Stomach smooth muscle (tissue), 2 donors: ENCODE results near the gene RAB38.
A peak's percentile ranks its signal among the peaks of the same experiment; 100 is the strongest.

Experiments
- H3K27ac ChIP-seq: one replicate; pipeline ENCODE4 v1.7.0; 2013; ENCODE audit warnings: mild to moderate bottlenecking, low read length, inconsistent platforms
- H3K27me3 ChIP-seq, 2 donors: one replicate each; pipeline ENCODE4 v1.7.0; 2013; ENCODE audit warnings: low read length in 2 of 2; ENCODE audit not compliant: insufficient read depth in 2 of 2, control insufficient read depth in 1 of 2
- H3K36me3 ChIP-seq, 2 donors: one replicate each; pipeline ENCODE4 v1.7.0; 2013; ENCODE audit warnings: low read length in 2 of 2; ENCODE audit not compliant: control insufficient read depth in 2 of 2, insufficient read depth in 2 of 2
- H3K4me1 ChIP-seq: one replicate; pipeline ENCODE4 v1.7.0; 2013; ENCODE audit warnings: low read length; ENCODE audit not compliant: control insufficient read depth, insufficient read depth
- H3K4me3 ChIP-seq, 2 donors: one replicate each; pipeline ENCODE4 v1.7.0; 2013; ENCODE audit warnings: low read length in 2 of 2
- H3K9ac ChIP-seq, 2 donors: one replicate each; pipeline ENCODE4 v1.7.0; 2013; ENCODE audit warnings: low read length in 2 of 2, mild to moderate bottlenecking in 1 of 2
- H3K9me3 ChIP-seq, 2 donors: one replicate each; pipeline ENCODE4 v1.7.0; 2013; ENCODE audit warnings: low read length in 2 of 2; ENCODE audit not compliant: control insufficient read depth in 2 of 2
- donor health status: healthy.
- donor health status: Pancreatic carcinoma.

RAB38 gene

DNA sequence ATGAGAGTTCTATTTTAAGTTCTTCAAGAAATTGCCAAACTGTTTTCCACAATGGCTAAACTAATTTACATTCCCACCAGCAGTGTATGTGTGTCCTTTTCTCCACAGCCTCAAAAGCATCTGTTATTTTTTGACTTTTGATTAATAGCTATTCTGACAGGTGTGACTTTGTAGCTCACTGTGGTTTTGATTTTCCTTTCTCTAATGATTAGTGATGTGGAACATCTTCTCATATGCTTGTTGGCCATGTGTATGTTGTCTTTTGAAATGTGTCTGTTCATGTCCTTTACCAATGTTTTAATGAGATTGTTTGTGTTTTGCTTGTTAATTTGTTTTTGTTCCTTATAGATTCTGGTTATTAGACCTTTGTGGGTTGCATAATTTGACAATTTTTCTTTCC is 18.0 kb upstream of the RAB38 start:
- no peak overlapping the region for H3K9ac ChIP-seq
- no peak overlapping the region for H3K27ac ChIP-seq
- no peak overlapping the region for H3K4me3 ChIP-seq
- H3K27me3 ChIP-seq, result no peaks in the 10 kb centered on the region
- peaks cover 0 to 3% of the 10 kb centered on the region in 2 donors for H3K9me3 ChIP-seq
- H3K36me3 ChIP-seq, result no peaks in the 10 kb centered on the region
- H3K4me1 ChIP-seq, result no peaks in the 10 kb centered on the region

DNA sequence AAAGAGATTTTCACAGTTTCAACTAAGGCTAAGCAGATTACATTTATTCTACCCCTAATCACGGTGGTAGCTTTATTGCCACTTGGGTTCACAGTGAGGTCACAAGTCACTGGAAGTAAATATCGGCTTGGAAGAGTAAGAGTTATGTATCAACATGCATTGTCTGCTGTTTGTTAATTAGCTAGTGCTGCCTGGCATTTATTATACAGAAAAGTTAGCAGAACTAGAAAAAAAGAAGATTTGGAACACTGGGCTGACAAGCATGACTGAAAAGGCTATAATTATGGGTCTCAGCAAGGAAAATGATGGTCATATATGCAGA is 13.7 kb upstream of the RAB38 start:
- Histone ChIP-seq H3K9me3 (no peaks in the 10 kb centered on the region), H3K36me3 (no peaks in the 10 kb centered on the region), H3K4me3 (no peak overlapping the region), H3K9ac (no peak overlapping the region), H3K4me1 (no peaks in the 10 kb centered on the region), H3K27ac (no peak overlapping the region), H3K27me3 (no peaks in the 10 kb centered on the region)

DNA sequence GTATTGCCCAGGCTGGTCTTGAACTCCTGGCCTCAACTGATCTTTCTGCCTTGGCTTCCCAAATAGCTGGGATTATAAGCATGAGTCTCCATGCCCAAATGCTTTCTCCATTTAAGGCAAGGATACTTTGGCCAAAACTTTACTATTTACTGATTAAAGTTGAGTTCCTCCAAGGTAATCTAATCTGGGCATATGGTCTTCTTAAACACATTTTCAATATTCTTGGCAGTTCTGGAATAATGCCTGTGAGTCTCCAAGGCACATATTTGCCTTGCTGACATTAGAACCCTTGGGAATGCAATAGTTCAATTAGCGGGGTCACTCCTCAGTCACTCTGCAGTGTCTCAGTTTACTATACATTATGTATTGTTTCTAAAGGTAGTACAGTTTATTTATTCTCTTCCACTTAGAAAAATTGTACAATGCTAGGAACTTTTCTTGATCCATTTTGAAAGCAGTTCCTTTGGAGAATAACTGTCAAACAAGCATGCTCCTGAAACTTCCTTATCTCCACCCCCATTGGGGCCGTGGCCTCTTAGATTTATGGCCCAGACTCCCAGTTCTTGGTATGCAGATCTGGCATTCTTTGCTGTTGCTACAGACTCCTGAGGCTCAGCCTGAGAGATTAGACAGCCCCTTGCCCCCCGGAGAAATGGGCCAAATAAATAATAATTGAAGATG is 13.1 kb upstream of the RAB38 start:
- H3K9ac ChIP-seq, result no peak overlapping the region
- no peak overlapping the region for H3K27ac ChIP-seq
- no peaks in the 10 kb centered on the region for H3K4me1 ChIP-seq
- H3K27me3 ChIP-seq, result no peaks in the 10 kb centered on the region
- no peak overlapping the region for H3K4me3 ChIP-seq
- no peaks in the 10 kb centered on the region for H3K9me3 ChIP-seq
- H3K36me3 ChIP-seq, result no peaks in the 10 kb centered on the region

DNA sequence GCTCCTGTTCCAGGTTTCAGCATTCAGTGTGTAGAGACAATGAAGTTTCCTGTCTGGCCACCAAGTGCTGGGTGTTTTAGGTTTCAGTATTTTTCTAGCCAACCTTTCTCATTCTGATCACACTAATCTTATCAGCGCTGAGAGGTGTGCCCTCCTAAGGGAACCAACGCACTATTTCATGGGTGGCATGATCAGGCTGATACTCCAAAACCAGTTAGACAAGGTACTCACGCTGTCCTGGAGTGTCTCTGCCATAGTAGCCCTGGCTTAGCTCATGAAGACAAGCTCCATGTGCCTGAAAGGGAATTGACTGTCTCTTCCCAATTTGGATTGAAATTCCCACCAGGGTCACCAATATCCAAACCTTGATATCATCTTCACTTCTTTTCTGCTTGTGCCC is 8.0 kb upstream of the RAB38 start:
- Histone ChIP-seq H3K36me3 (no peaks in the 10 kb centered on the region), H3K9ac (no peak overlapping the region), H3K27me3 (no peaks in the 10 kb centered on the region), H3K9me3 (no peaks in the 10 kb centered on the region), H3K4me1 (no peaks in the 10 kb centered on the region), H3K27ac (no peak overlapping the region), H3K4me3 (no peak overlapping the region)

DNA sequence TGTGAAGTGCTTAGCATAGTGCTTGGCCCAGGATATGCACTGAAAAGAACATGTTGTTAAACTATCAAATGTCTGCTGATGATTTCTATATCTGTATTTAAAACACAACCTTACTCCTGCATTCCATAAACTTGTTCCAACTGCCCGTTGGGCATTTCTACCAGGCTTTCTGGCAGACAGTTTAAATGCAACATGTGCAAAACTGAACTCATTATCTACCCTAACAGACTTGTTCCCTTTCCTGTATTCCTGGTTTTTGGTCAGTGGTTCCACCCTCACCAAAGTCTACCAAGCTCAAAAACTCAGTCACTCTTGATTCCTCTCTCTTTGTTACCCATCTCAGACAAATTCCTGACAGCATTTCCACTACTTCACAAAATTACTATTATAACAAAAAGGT is 6.5 kb upstream of the RAB38 start:
- H3K9ac ChIP-seq, result no peak overlapping the region
- no peak overlapping the region for H3K4me3 ChIP-seq
- no peaks in the 10 kb centered on the region for H3K4me1 ChIP-seq
- H3K36me3 ChIP-seq, result no peaks in the 10 kb centered on the region
- H3K27me3 ChIP-seq, result no peaks in the 10 kb centered on the region
- H3K9me3 ChIP-seq, result no peaks in the 10 kb centered on the region
- no peak overlapping the region for H3K27ac ChIP-seq

DNA sequence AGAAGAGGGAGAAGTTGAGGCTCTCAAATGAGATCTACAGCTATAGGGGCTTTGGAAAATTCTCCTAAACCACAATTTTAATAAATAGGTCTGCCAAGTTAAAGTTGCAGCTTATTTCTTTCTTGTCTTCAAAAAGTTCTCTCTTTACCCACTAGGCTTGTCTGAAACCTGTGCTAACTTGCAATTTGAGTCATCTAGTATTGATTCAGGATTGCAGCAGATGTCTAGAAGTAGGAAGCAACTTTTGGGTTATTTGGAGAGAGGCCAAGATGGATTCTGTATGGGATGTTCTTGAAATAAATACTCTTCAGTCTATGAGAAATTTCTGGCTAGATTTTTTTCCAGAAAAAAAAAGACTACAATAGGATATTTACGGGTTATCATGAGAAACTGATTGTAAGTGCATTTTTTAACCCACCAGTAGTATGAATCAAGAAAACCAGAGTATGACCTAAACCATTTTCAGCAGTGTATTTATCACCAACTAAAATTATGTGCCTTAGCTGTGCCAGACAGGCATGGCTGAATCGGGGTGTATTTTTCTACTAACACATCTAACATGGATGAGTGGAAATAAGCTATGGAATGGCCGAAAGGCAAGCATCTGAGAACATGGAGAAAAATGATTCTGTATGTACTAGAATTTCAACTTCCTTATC is 4.9 kb upstream of the RAB38 start:
- Histone ChIP-seq H3K9me3 (no peaks in the 10 kb centered on the region), H3K27ac (no peak overlapping the region), H3K36me3 (no peaks in the 10 kb centered on the region), H3K4me3 (no peak overlapping the region), H3K4me1 (peaks cover 3% of the 10 kb centered on the region), H3K27me3 (no peaks in the 10 kb centered on the region), H3K9ac (no peak overlapping the region)

DNA sequence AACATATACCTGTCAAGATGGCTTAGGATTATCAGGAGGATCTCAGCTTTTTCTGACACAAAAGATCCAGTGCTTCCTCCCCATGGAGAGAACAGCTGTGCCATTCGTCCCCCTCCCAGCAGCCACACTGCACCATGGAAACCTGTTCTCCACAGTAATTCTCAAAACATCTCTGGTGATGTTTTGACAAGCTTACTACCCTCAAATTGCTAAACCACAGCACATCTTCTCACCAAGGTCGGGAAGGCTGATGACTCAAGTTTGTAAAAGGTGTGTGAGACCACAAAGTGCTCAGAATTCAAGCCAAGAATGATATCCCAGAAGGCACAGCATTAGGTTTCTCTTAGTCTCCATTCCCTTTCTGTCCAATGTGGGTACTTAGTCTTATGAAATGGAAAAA is 3.9 kb upstream of the RAB38 start:
- H3K27ac ChIP-seq, result no peak overlapping the region
- no peak overlapping the region for H3K9ac ChIP-seq
- no peaks in the 10 kb centered on the region for H3K36me3 ChIP-seq
- peaks cover 8% of the 10 kb centered on the region for H3K4me1 ChIP-seq
- no peaks in the 10 kb centered on the region for H3K9me3 ChIP-seq
- H3K4me3 ChIP-seq, result no peak overlapping the region
- H3K27me3 ChIP-seq, result no peaks in the 10 kb centered on the region

DNA sequence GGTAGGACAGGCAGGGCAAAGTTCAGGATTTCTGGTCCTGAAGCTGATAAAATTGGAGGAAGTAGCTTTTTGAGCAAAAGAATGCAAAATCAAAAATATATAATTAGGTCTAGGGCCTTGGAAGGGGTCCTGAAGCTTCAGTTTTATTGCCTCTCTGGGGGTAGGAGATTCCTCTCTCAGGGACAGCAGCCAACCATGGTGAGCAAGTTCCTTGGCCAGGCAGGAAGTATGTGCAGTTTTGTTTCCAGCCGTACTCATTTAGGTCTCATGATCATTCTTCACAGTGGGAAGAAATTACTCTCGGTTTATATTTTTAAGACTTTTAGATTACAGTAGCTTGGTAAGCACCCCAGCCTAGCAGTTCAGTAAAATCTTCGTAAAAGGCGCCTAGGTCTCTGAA is 2.9 kb upstream of the RAB38 start:
- Histone ChIP-seq H3K9me3 (no peaks in the 10 kb centered on the region), H3K27me3 (no peaks in the 10 kb centered on the region), H3K4me1 (peaks cover 8% of the 10 kb centered on the region), H3K9ac (no peak overlapping the region), H3K27ac (no peak overlapping the region), H3K4me3 (no peak overlapping the region), H3K36me3 (no peaks in the 10 kb centered on the region)

DNA sequence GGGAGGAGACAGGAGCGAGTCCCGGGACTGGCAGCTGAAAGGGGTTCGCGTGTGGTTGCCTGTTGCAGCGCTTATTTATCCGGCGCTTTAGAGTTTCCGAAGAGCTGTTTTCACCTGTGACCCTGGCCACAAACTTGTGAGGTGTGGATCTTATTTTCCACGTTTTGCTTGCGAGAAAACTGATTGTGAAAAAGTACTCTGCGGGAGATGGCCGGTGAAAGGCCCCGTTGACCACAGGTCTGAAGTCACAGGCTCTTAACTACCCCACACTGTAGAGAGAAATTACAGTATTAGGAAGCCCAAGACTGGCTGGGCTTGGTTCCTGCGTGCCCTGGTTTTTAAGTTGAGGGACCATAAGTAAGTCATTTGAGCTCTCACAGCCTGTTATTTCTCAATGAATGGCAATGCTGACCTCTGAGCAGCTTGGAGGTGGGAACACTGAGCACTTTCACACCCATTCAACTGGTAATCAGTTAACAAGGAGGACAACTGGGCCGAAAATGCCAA is 379 bp upstream of the RAB38 start:
- no peak overlapping the region for H3K27ac ChIP-seq
- H3K27me3 ChIP-seq, result no peaks in the 10 kb centered on the region
- H3K9me3 ChIP-seq, result no peaks in the 10 kb centered on the region
- H3K36me3 ChIP-seq, result no peaks in the 10 kb centered on the region
- peak overlapping the region; percentile 38 to 81 for H3K4me3 ChIP-seq
- H3K9ac ChIP-seq, result peak overlapping the region in 1 of 2 donors; percentile 18
- peaks cover 8% of the 10 kb centered on the region for H3K4me1 ChIP-seq

DNA sequence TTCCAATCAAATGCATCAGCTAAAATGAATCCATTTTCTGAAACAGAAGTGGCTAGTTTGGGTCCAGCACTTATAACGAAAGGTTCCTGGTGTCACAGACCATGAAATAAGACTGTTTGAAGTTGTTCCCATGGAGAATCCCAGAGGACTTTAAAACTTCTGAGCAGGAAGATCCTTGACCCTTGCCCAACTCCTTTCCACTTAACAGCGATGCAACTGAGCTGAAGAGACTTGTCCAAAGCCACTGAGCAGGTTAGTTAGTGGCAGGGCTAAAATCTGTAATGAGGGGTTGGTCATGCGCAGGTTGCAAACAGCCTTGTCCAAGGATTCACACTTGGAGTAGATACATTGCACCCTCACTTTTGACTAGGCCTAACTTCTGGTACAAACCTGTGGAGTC is 1.3 kb downstream of the RAB38 start:
- no peak overlapping the region for H3K4me3 ChIP-seq
- no peak overlapping the region for H3K27ac ChIP-seq
- peaks cover 8% of the 10 kb centered on the region for H3K4me1 ChIP-seq
- H3K36me3 ChIP-seq, result no peaks in the 10 kb centered on the region
- H3K9me3 ChIP-seq, result no peaks in the 10 kb centered on the region
- no peak overlapping the region for H3K9ac ChIP-seq
- H3K27me3 ChIP-seq, result no peaks in the 10 kb centered on the region

DNA sequence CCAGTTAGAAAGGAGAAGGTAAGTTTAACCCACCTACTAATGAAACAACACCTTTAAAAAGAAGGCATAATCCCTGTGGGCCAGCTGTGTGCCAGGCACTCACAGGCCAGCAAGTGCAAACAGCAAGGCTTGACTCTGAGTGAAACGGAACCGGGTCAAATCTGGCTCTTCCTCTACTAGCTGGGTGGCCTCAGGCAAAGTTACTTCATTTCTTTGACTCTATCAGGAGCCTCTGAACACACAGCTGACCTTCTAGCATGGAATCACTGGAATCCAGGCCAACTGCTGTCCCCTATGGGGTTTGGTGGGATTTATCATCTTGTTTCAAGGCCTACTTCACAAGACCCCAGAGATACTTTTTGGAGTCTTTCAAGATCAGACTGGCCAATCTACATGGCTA is 3.3 kb downstream of the RAB38 start:
- H3K9ac ChIP-seq, result no peak overlapping the region
- no peaks in the 10 kb centered on the region for H3K27me3 ChIP-seq
- no peak overlapping the region for H3K27ac ChIP-seq
- H3K4me1 ChIP-seq, result peaks cover 8% of the 10 kb centered on the region
- H3K36me3 ChIP-seq, result no peaks in the 10 kb centered on the region
- H3K9me3 ChIP-seq, result no peaks in the 10 kb centered on the region
- no peak overlapping the region for H3K4me3 ChIP-seq
